Neural progenitor cell (in vitro differentiated cells): ENCODE data around the gene MMRN1.

Source experiments
- CTCF ChIP-seq: fragments of 200-600 bp; sonication (generic); IDR thresholded peaks from 2 replicates; pipeline ENCODE4 v1.5.1; 2017; ENCODE audit warnings: antibody characterized with exemption, mild to moderate bottlenecking
- EZH2 ChIP-seq: fragments of 200-600 bp; sonication (generic); IDR thresholded peaks from 2 replicates; pipeline ENCODE4 v1.6.1; 2017; ENCODE audit warnings: antibody characterized with exemption, mild to moderate bottlenecking, moderate library complexity
- EZH2phosphoT487 ChIP-seq: fragments of 200-600 bp; sonication (generic); IDR thresholded peaks from 2 replicates; pipeline ENCODE4 v1.6.1; 2017; ENCODE audit warnings: antibody characterized with exemption

- TF ChIP-seq EZH2phosphoT487 (no peak), CTCF (no peak), EZH2 (no peak)
These were observed 5.4 kb upstream of the MMRN1 start for GRCh38 chr4:89889289-89889688.
